ENCODE results near the gene ZNFX1.

The ZNFX1 gene

GRCh38 chr20:49260218-49260617 lies 17.6 kb downstream of the ZNFX1 start:
- Histone ChIP-seq H3K36me3 (ENCODE audit: control insufficient read depth, low read depth, low read length) (peaks cover 65% of the 10 kb centered on the region), H3K4me1 (ENCODE audit: control insufficient read depth, low read depth, low read length) (no peaks in the 10 kb centered on the region), H3K9me3 (ENCODE audit: control insufficient read depth, low read depth, low read length) (no peaks in the 10 kb centered on the region), H3K9ac (ENCODE audit: low read length) (no peak overlapping the region), H3K4me3 (ENCODE audit: low read length) (no peak overlapping the region), H3K27ac (ENCODE audit: low read length) (no peak overlapping the region), H3K27me3 (ENCODE audit: control insufficient read depth, insufficient read depth, low read length) (no peaks in the 10 kb centered on the region)

- H3K4me3 ChIP-seq (ENCODE audit: low read length), result no peak overlapping the region
- H3K9me3 ChIP-seq (ENCODE audit: control insufficient read depth, low read depth, low read length), result no peaks in the 10 kb centered on the region
- H3K9ac ChIP-seq (ENCODE audit: low read length), result no peak overlapping the region
- H3K27me3 ChIP-seq (ENCODE audit: control insufficient read depth, insufficient read depth, low read length), result no peaks in the 10 kb centered on the region
- H3K4me1 ChIP-seq (ENCODE audit: control insufficient read depth, low read depth, low read length), result no peaks in the 10 kb centered on the region
- H3K36me3 ChIP-seq (ENCODE audit: control insufficient read depth, low read depth, low read length), result peaks cover 62% of the 10 kb centered on the region
- no peak overlapping the region for H3K27ac ChIP-seq (ENCODE audit: low read length)
Observed at GRCh38 chr20:49259799-49260198, 18.1 kb downstream of the ZNFX1 start.

- no peak overlapping the region for H3K4me3 ChIP-seq (ENCODE audit: low read length)
- peaks cover 62% of the 10 kb centered on the region for H3K36me3 ChIP-seq (ENCODE audit: control insufficient read depth, low read depth, low read length)
- H3K9me3 ChIP-seq (ENCODE audit: control insufficient read depth, low read depth, low read length), result no peaks in the 10 kb centered on the region
- no peak overlapping the region for H3K27ac ChIP-seq (ENCODE audit: low read length)
- no peaks in the 10 kb centered on the region for H3K27me3 ChIP-seq (ENCODE audit: control insufficient read depth, insufficient read depth, low read length)
- no peaks in the 10 kb centered on the region for H3K4me1 ChIP-seq (ENCODE audit: control insufficient read depth, low read depth, low read length)
- no peak overlapping the region for H3K9ac ChIP-seq (ENCODE audit: low read length)
Observed at GRCh38 chr20:49259284-49259683, 18.6 kb downstream of the ZNFX1 start.

GRCh38 chr20:49256261-49256660 lies 21.6 kb downstream of the ZNFX1 start:
- no peaks in the 10 kb centered on the region for H3K9me3 ChIP-seq (ENCODE audit: control insufficient read depth, low read depth, low read length)
- no peak overlapping the region for H3K4me3 ChIP-seq (ENCODE audit: low read length)
- peaks cover 67% of the 10 kb centered on the region for H3K36me3 ChIP-seq (ENCODE audit: control insufficient read depth, low read depth, low read length)
- no peaks in the 10 kb centered on the region for H3K4me1 ChIP-seq (ENCODE audit: control insufficient read depth, low read depth, low read length)
- no peak overlapping the region for H3K9ac ChIP-seq (ENCODE audit: low read length)
- H3K27ac ChIP-seq (ENCODE audit: low read length), result no peak overlapping the region
- no peaks in the 10 kb centered on the region for H3K27me3 ChIP-seq (ENCODE audit: control insufficient read depth, insufficient read depth, low read length)

- H3K9me3 ChIP-seq (ENCODE audit: control insufficient read depth, low read depth, low read length), result no peaks in the 10 kb centered on the region
- no peaks in the 10 kb centered on the region for H3K27me3 ChIP-seq (ENCODE audit: control insufficient read depth, insufficient read depth, low read length)
- no peak overlapping the region for H3K27ac ChIP-seq (ENCODE audit: low read length)
- no peaks in the 10 kb centered on the region for H3K4me1 ChIP-seq (ENCODE audit: control insufficient read depth, low read depth, low read length)
- H3K9ac ChIP-seq (ENCODE audit: low read length), result no peak overlapping the region
- peaks cover 79% of the 10 kb centered on the region for H3K36me3 ChIP-seq (ENCODE audit: control insufficient read depth, low read depth, low read length)
- H3K4me3 ChIP-seq (ENCODE audit: low read length), result no peak overlapping the region
Observed at GRCh38 chr20:49252556-49253350, 25.1 kb downstream of the ZNFX1 start.

GRCh38 chr20:49248879-49249665 lies 28.8 kb downstream of the ZNFX1 start:
- peaks cover 70% of the 10 kb centered on the region for H3K36me3 ChIP-seq (ENCODE audit: control insufficient read depth, low read depth, low read length)
- no peak overlapping the region for H3K27ac ChIP-seq (ENCODE audit: low read length)
- no peak overlapping the region for H3K9ac ChIP-seq (ENCODE audit: low read length)
- no peak overlapping the region for H3K4me3 ChIP-seq (ENCODE audit: low read length)
- H3K9me3 ChIP-seq (ENCODE audit: control insufficient read depth, low read depth, low read length), result no peaks in the 10 kb centered on the region
- H3K4me1 ChIP-seq (ENCODE audit: control insufficient read depth, low read depth, low read length), result no peaks in the 10 kb centered on the region
- no peaks in the 10 kb centered on the region for H3K27me3 ChIP-seq (ENCODE audit: control insufficient read depth, insufficient read depth, low read length)

- Histone ChIP-seq H3K9me3 (ENCODE audit: control insufficient read depth, low read depth, low read length) (no peaks in the 10 kb centered on the region), H3K27me3 (ENCODE audit: control insufficient read depth, insufficient read depth, low read length) (no peaks in the 10 kb centered on the region), H3K4me1 (ENCODE audit: control insufficient read depth, low read depth, low read length) (no peaks in the 10 kb centered on the region), H3K27ac (ENCODE audit: low read length) (no peak overlapping the region), H3K36me3 (ENCODE audit: control insufficient read depth, low read depth, low read length) (peaks cover 72% of the 10 kb centered on the region), H3K4me3 (ENCODE audit: low read length) (no peak overlapping the region), H3K9ac (ENCODE audit: low read length) (no peak overlapping the region)
Observed at GRCh38 chr20:49248301-49248700, 29.6 kb downstream of the ZNFX1 start.

- no peaks in the 10 kb centered on the region for H3K4me1 ChIP-seq (ENCODE audit: control insufficient read depth, low read depth, low read length)
- no peaks in the 10 kb centered on the region for H3K9me3 ChIP-seq (ENCODE audit: control insufficient read depth, low read depth, low read length)
- peaks cover 72% of the 10 kb centered on the region for H3K36me3 ChIP-seq (ENCODE audit: control insufficient read depth, low read depth, low read length)
- no peak overlapping the region for H3K27ac ChIP-seq (ENCODE audit: low read length)
- no peak overlapping the region for H3K9ac ChIP-seq (ENCODE audit: low read length)
- no peaks in the 10 kb centered on the region for H3K27me3 ChIP-seq (ENCODE audit: control insufficient read depth, insufficient read depth, low read length)
- no peak overlapping the region for H3K4me3 ChIP-seq (ENCODE audit: low read length)
Observed at GRCh38 chr20:49247792-49248191, 30.1 kb downstream of the ZNFX1 start.

GRCh38 chr20:49247169-49247723 lies 30.6 kb downstream of the ZNFX1 start:
- Histone ChIP-seq H3K36me3 (ENCODE audit: control insufficient read depth, low read depth, low read length) (peaks cover 72% of the 10 kb centered on the region), H3K4me3 (ENCODE audit: low read length) (no peak overlapping the region), H3K4me1 (ENCODE audit: control insufficient read depth, low read depth, low read length) (no peaks in the 10 kb centered on the region), H3K27ac (ENCODE audit: low read length) (no peak overlapping the region), H3K27me3 (ENCODE audit: control insufficient read depth, insufficient read depth, low read length) (no peaks in the 10 kb centered on the region), H3K9ac (ENCODE audit: low read length) (no peak overlapping the region), H3K9me3 (ENCODE audit: control insufficient read depth, low read depth, low read length) (no peaks in the 10 kb centered on the region)

- Histone ChIP-seq H3K4me1 (ENCODE audit: control insufficient read depth, low read depth, low read length) (no peaks in the 10 kb centered on the region), H3K36me3 (ENCODE audit: control insufficient read depth, low read depth, low read length) (peaks cover 73% of the 10 kb centered on the region), H3K4me3 (ENCODE audit: low read length) (no peak overlapping the region), H3K9me3 (ENCODE audit: control insufficient read depth, low read depth, low read length) (no peaks in the 10 kb centered on the region), H3K27ac (ENCODE audit: low read length) (no peak overlapping the region), H3K27me3 (ENCODE audit: control insufficient read depth, insufficient read depth, low read length) (no peaks in the 10 kb centered on the region), H3K9ac (ENCODE audit: low read length) (no peak overlapping the region)
Observed at GRCh38 chr20:49245921-49246740, 31.7 kb downstream of the ZNFX1 start.

GRCh38 chr20:49237531-49237930 lies 40.3 kb downstream of the ZNFX1 start:
- Histone ChIP-seq H3K27me3 (ENCODE audit: control insufficient read depth, insufficient read depth, low read length) (no peaks in the 10 kb centered on the region), H3K9ac (ENCODE audit: low read length) (no peak overlapping the region), H3K4me1 (ENCODE audit: control insufficient read depth, low read depth, low read length) (no peaks in the 10 kb centered on the region), H3K9me3 (ENCODE audit: control insufficient read depth, low read depth, low read length) (no peaks in the 10 kb centered on the region), H3K4me3 (ENCODE audit: low read length) (no peak overlapping the region), H3K36me3 (ENCODE audit: control insufficient read depth, low read depth, low read length) (peaks cover 78% of the 10 kb centered on the region), H3K27ac (ENCODE audit: low read length) (no peak overlapping the region)

All from iPS-18a (cell line).